K562 (cell line): Measurements from ENCODE around the gene LRRTM3. TPM values are rescaled to one million over a fixed set of nuclear protein-coding genes. Genes with fewer than 3 reads are reported as not detected.

Experiments
- ATAC-seq: fragments of 200-7000 bp; cut with Tn5 transposase; 3 replicates; pipeline ENCODE4 v1.9.1; 2020; ENCODE audit warnings: moderate library complexity
- BruUV-seq: library from RNA; stranded (reverse); fragments of 400-500 nt; replicated peaks from 2 replicates; lab custom pipeline; 2021; lab: Mats Ljungman, UMichigan
- CTCF ChIA-PET: fragments of 300-600 bp; formaldehyde crosslinking; extraction: SDS; loops from one replicate; lab custom pipeline; 2021; ENCODE audit warnings: low intra/inter-chr PET ratio; lab: Yijun Ruan, JAX
- POLR2A ChIA-PET: fragments of 300-600, 350-650 bp; sonication (Branson Sonifier 250); formaldehyde crosslinking; extraction: SDS; loops from one replicate; lab custom pipeline; 2021; ENCODE audit warnings: antibody characterized with exemption, inconsistent platforms; lab: Yijun Ruan, JAX
- DNase-seq, 4 experiments: peaks; one replicate each; pipeline versions ENCODE4 v3.0.0 to v3.0.0-alpha.2; 2011 to 2018; ENCODE audit warnings: low spot score in 3 of 4, mixed read lengths in 3 of 4; ENCODE audit errors: extremely low read depth in 1 of 4
- FAIRE-seq: peaks from 2 replicates; lab custom pipeline; 2011; peaks lifted over from hg19 to GRCh38; lab: Jason Lieb, UNC
- H2AFZ ChIP-seq: 2 replicates; pipeline ENCODE4 v1.6.0; 2011; ENCODE audit warnings: low read depth, low read length, control low read depth, inconsistent platforms
- H3K27ac ChIP-seq: fragments of 200-600 bp; 3 replicates; pipeline ENCODE4 v1.8.0; 2011; ENCODE audit warnings: low read depth, mild to moderate bottlenecking, control low read depth, inconsistent platforms, low read length, moderate library complexity, mixed read lengths; ENCODE audit errors: extremely low read depth
- H3K27me3 ChIP-seq, 2 experiments: fragments of 300-600 bp in 1 of 2; 2 replicates in 1 of 2; 3 replicates in 1 of 2; pipeline versions ENCODE4 v1.6.0 to v1.8.0; 2011; ENCODE audit warnings: inconsistent platforms in 2 of 2, low read length in 2 of 2, mild to moderate bottlenecking in 1 of 2, mixed read lengths in 1 of 2, moderate library complexity in 1 of 2; ENCODE audit not compliant: control insufficient read depth in 2 of 2, insufficient read depth in 2 of 2
- H3K36me3 ChIP-seq: fragments of 300-600 bp; 3 replicates; pipeline ENCODE4 v1.8.0; 2011; ENCODE audit warnings: mild to moderate bottlenecking, low read length, inconsistent platforms; ENCODE audit not compliant: control insufficient read depth, insufficient read depth
- H3K4me1 ChIP-seq, 2 experiments: fragments of 200-600 bp in 1 of 2; replicated peaks in 1 of 2; 2 replicates in 1 of 2; 3 replicates in 1 of 2; pipeline versions ENCODE4 v1.5.1 to v1.8.0; 2011; ENCODE audit warnings: inconsistent platforms in 2 of 2, low read length in 2 of 2, mild to moderate bottlenecking in 1 of 2, mixed read lengths in 1 of 2, moderate library complexity in 1 of 2; ENCODE audit not compliant: control insufficient read depth in 2 of 2, insufficient read depth in 2 of 2
- H3K4me2 ChIP-seq: 2 replicates; pipeline ENCODE4 v1.6.1; 2011; ENCODE audit warnings: low read length, control low read depth, inconsistent platforms, mixed read lengths; ENCODE audit not compliant: insufficient read depth
- H3K4me3 ChIP-seq: fragments of 200-600 bp; sonication (generic), shearing (Covaris generic); 2 replicates; pipeline ENCODE4 v1.5.1; 2016; ENCODE audit warnings: control low read depth, inconsistent platforms
- H3K79me2 ChIP-seq: fragments of 200-600 bp; 3 replicates; pipeline ENCODE4 v1.8.0; 2011; ENCODE audit warnings: low read length, inconsistent platforms; ENCODE audit not compliant: control insufficient read depth, insufficient read depth
- H3K9ac ChIP-seq, 2 experiments: 2 replicates each; pipeline versions ENCODE4 v1.6.0 to v1.6.1; 2011; ENCODE audit warnings: low read depth in 2 of 2, low read length in 2 of 2, control low read depth in 1 of 2, inconsistent platforms in 1 of 2, mild to moderate bottlenecking in 1 of 2, mixed read lengths in 1 of 2; ENCODE audit not compliant: insufficient read depth in 1 of 2
- H3K9me1 ChIP-seq: one replicate; pipeline ENCODE4 v1.6.0; 2011; ENCODE audit warnings: inconsistent platforms, mild to moderate bottlenecking, low read length, moderate library complexity; ENCODE audit not compliant: control insufficient read depth, insufficient read depth
- H3K9me3 ChIP-seq: replicated peaks from 2 replicates; pipeline ENCODE4 v1.5.1; 2011; ENCODE audit warnings: low read depth, low read length, inconsistent platforms; ENCODE audit not compliant: control insufficient read depth, insufficient read depth
- H4K20me1 ChIP-seq: replicated peaks from 2 replicates; pipeline ENCODE4 v1.6.1; 2011; ENCODE audit warnings: low read length, inconsistent platforms, mixed read lengths; ENCODE audit not compliant: control insufficient read depth, insufficient read depth
- BDP1 ChIP-seq: IDR thresholded peaks from 3 replicates; pipeline ENCODE4 v1.6.1; 2011; ENCODE audit not compliant: insufficient read length, insufficient read depth
- CBX5 ChIP-seq: IDR thresholded peaks from 2 replicates; pipeline ENCODE4 v1.6.1; 2014; ENCODE audit warnings: low read depth, borderline replicate concordance
- CREBBP ChIP-seq: IDR thresholded peaks from one replicate; pipeline ENCODE4 v1.6.1; 2012; ENCODE audit warnings: low read depth, mild to moderate bottlenecking, control low read depth, inconsistent platforms, low read length
- FOXP4 ChIP-seq: sonication (generic); formaldehyde crosslinking; IDR thresholded peaks from 2 replicates; pipeline ENCODE4 v1.8.0; 2022; ENCODE audit warnings: mild to moderate bottlenecking, missing genetic modification reagents, borderline replicate concordance
- HCFC1 ChIP-seq: IDR thresholded peaks from 2 replicates; pipeline ENCODE4 v1.6.1; 2012; ENCODE audit warnings: low read depth, low read length, improper control_type of control experiment
- HDAC2 ChIP-seq: fragments of 450-650 bp; IDR thresholded peaks from 2 replicates; pipeline ENCODE4 v1.6.1; 2016; ENCODE audit warnings: mild to moderate bottlenecking
- HDAC6 ChIP-seq: IDR thresholded peaks from 2 replicates; pipeline ENCODE4 v1.6.1; 2012; ENCODE audit warnings: low read depth, mild to moderate bottlenecking, control low read depth, inconsistent platforms, low read length, moderate library complexity
- KDM5B ChIP-seq: fragments of 200-600 bp; sonication (generic); IDR thresholded peaks from 2 replicates; pipeline ENCODE4 v1.6.1; 2012; ENCODE audit warnings: low read depth, mild to moderate bottlenecking, moderate library complexity, low read length, control low read depth, inconsistent platforms; ENCODE audit not compliant: insufficient replicate concordance
- L3MBTL2 ChIP-seq: fragments of 450-650 bp; IDR thresholded peaks from 2 replicates; pipeline ENCODE4 v1.6.1; 2016; ENCODE audit warnings: mild to moderate bottlenecking, moderate library complexity
- NFIC ChIP-seq: fragments of 450-650 bp; IDR thresholded peaks from 2 replicates; pipeline ENCODE4 v1.6.1; 2017; ENCODE audit warnings: mild to moderate bottlenecking, inconsistent platforms
- POLR2H ChIP-seq: IDR thresholded peaks from 2 replicates; pipeline ENCODE4 v1.6.1; 2016; ENCODE audit warnings: missing genetic modification characterization, low read depth, mild to moderate bottlenecking, control low read depth, missing compliant biosample characterization, moderate library complexity
- POLR3A ChIP-seq: IDR thresholded peaks from 2 replicates; pipeline ENCODE4 v1.6.1; 2011; ENCODE audit warnings: borderline replicate concordance, mild to moderate bottlenecking, moderate library complexity; ENCODE audit not compliant: insufficient read length, insufficient read depth; ENCODE audit errors: extremely low read depth
- PTRF ChIP-seq: fragments of 450-650 bp; IDR thresholded peaks from 2 replicates; pipeline ENCODE4 v1.6.1; 2016; ENCODE audit warnings: mild to moderate bottlenecking, missing genetic modification characterization, missing compliant biosample characterization
- RBM25 ChIP-seq: fragments of 200-400 bp; formaldehyde crosslinking; IDR thresholded peaks from 2 replicates; pipeline ENCODE4 v1.6.1; 2018; ENCODE audit warnings: low read length, low read depth, moderate library complexity; ENCODE audit not compliant: severe bottlenecking
- SMAD1 ChIP-seq: fragments of 150-350 bp; IDR thresholded peaks from 2 replicates; pipeline ENCODE4 v1.6.1; 2014; ENCODE audit warnings: low read length, low read depth; ENCODE audit not compliant: partially characterized antibody
- ZBED1 ChIP-seq: IDR thresholded peaks from 2 replicates; pipeline ENCODE4 v1.6.1; 2014
- WGBS: fragments of 100-300 bp; shearing (Covaris generic); methylation state at CpG from one replicate; pipeline ENCODE4 v1.1.6; 2016; ENCODE audit warnings: low coverage, mixed read lengths; ENCODE audit not compliant: insufficient coverage; ENCODE audit errors: missing lambda C conversion rate; 5-methylcytosine and 5-hydroxymethylcytosine counted together
- in situ Hi-C: fragments of 300-500 bp; cut with MboI; formaldehyde crosslinking; loops from 4 replicates; pipeline ENCODE4 v1.15.0; 2018; ENCODE audit warnings: inconsistent platforms, mixed read lengths
- intact Hi-C: fragments of 100-400 bp; cut with micrococcal nuclease; formaldehyde crosslinking; loops from 2 replicates; pipeline ENCODE4 v1.14.2; 2022
- polyA plus RNA-seq, 8 experiments: library from polyadenylated mRNA; depleted of rRNA in 4 of 8; stranded (reverse) in 5 of 8; unstranded in 3 of 8; fragments of >200 nt; fragmentation: Nextera tagmentation in 2 of 8; fragmentation: Illumina TruSeq in 1 of 8; extraction: Ambion mirVana in 2 of 8; extraction: Trizol in 1 of 8; gene quantifications; 2 replicates each; pipeline versions ENCODE4 v1.2.1 to v1.2.3, GENCODE V29; 2011 to 2014; ENCODE audit warnings: inconsistent platforms in 1 of 8, missing spikeins in 1 of 8
- total RNA-seq, 7 experiments: library from RNA; depleted of rRNA in 6 of 7; stranded (reverse); fragments of >200 nt in 6 of 7; fragmentation: Illumina TruSeq in 2 of 7; extraction: Trizol in 2 of 7; gene quantifications; 2 replicates each; pipeline versions ENCODE4 v1.2.1 to v1.2.3, GENCODE V29; 2011 to 2021; ENCODE audit warnings: low replicate concordance in 1 of 7

Gene LRRTM3
- total and polyA plus RNA-seq, 9 of the 15 experiments (the other 6 are each of a cell fraction or from before 2014, with no cell fraction given), result not detected

DNA sequence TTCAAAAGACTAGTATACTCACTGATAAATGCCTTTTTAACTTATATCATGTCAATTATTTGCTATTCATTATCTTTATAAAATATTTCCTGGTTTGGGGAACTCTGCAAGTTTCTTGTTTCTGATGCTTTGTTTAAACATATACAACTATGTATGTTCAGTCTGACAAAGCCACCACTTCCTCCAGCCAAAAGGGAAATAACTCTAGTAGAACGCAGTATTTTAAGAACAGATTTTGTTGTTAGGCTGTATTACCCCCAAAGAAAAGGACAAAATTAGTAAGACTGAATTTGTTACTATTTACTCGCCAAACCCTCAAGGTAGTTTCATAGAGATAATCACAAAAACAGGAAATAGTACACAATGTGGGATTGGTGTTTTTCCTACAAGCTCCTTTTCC, 78.9 kb downstream of the LRRTM3 start:
- ATAC-seq, result no peak
- 6% methylated on average over 2 of the region's 2 CpGs for WGBS
- BruUV-seq, result no TSS peak
- no peak for DNase-seq
- Histone ChIP-seq H3K9me1 (no peaks in the 10 kb centered on the region), H3K27ac (no peak overlapping the region), H2AFZ (no peak overlapping the region), H3K4me2 (no peak overlapping the region), H3K4me1 (no peaks in the 10 kb centered on the region), H3K9me3 (peaks cover 2% of the 10 kb centered on the region; the same call in 1 of the 2 replicates), H3K27me3 (no peaks in the 10 kb centered on the region), H3K9ac (no peak overlapping the region), H3K36me3 (no peaks in the 10 kb centered on the region), H3K79me2 (no peaks in the 10 kb centered on the region)
- in situ Hi-C loops, result no loop called here
- intact Hi-C loops, result no loop called here
- no peak for FAIRE-seq
- TF ChIP-seq CBX5, result no peak
- TF ChIP-seq L3MBTL2, result no peak
- no peak for TF ChIP-seq HDAC6
- TF ChIP-seq CREBBP, result no peak
- no peak for TF ChIP-seq SMAD1
- no peak for TF ChIP-seq HDAC2
- TF ChIP-seq HCFC1, result no peak
- TF ChIP-seq, all 486 proteins: peak for 0
- ChIA-PET POLR2A (no interaction called here), CTCF (no interaction called here)
- Histone ChIP-seq H3K4me3 (no peak overlapping the region), H4K20me1 (no peaks in the 10 kb centered on the region)

DNA sequence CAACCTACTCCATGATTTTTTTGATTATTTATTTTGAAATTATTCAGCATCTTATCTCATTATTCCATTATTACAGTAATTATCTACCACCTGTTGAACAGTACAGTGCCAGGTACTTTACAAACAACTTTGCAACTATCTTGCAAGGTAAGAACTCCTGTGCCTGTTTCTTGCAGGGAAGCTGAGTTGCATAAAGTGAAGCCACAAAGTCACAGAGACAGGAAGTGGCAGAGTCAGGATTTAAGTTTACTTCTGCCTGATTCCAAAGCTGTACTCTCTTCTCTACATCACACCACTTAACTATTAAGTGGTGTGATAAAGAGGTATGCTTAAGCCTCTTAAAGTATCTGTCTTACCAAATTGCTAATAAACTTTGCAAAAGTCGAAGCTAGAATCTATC, 80.1 kb downstream of the LRRTM3 start:
- peaks cover 2% of the 10 kb centered on the region; the same call in 1 of the 2 replicates for H3K9me3 ChIP-seq
- BruUV-seq, result no TSS peak
- no peaks in the 10 kb centered on the region for H3K79me2 ChIP-seq
- no peak overlapping the region for H3K4me3 ChIP-seq
- in situ Hi-C loops (no loop called here), intact Hi-C loops (no loop called here)
- ATAC-seq, result no peak
- no peak overlapping the region for H3K4me2 ChIP-seq
- no peaks in the 10 kb centered on the region for H3K9me1 ChIP-seq
- no peaks in the 10 kb centered on the region for H3K4me1 ChIP-seq
- no peaks in the 10 kb centered on the region for H4K20me1 ChIP-seq
- no peak overlapping the region for H2AFZ ChIP-seq
- no peak overlapping the region for H3K9ac ChIP-seq
- ChIA-PET CTCF (no interaction called here), POLR2A (no interaction called here)
- no peaks in the 10 kb centered on the region for H3K36me3 ChIP-seq
- H3K27me3 ChIP-seq, result no peaks in the 10 kb centered on the region
- no peak for FAIRE-seq
- 0% methylated on average over 1 of the region's 1 CpG for WGBS
- no peak for DNase-seq
- H3K27ac ChIP-seq, result no peak overlapping the region
- no peak for TF ChIP-seq POLR3A
- TF ChIP-seq HDAC2, result no peak
- TF ChIP-seq PTRF (tag), result no peak
- TF ChIP-seq POLR2H, result no peak
- TF ChIP-seq NFIC, result no peak
- TF ChIP-seq KDM5B, result no peak
- no peak for TF ChIP-seq BDP1
- no peak for TF ChIP-seq FOXP4 (CRISPR knock-in tag)
- TF ChIP-seq ZBED1, result no peak
- no peak for TF ChIP-seq RBM25
